Neural crest cell (in vitro differentiated cells): ENCODE results near the gene ZFC3H1. TPM values are rescaled to one million over a fixed set of nuclear protein-coding genes. Genes with fewer than 3 reads are reported as not detected.

Experiments used
- DNase-seq: peaks from one replicate; pipeline ENCODE4 v3.0.0; 2021; ENCODE audit warnings: low read depth, mixed read lengths, low spot score
- H3K27ac Mint-ChIP-seq: one replicate; pipeline ENCODE4 v1.8.0; 2021; ENCODE audit warnings: mild to moderate bottlenecking, mixed read lengths; ENCODE audit not compliant: unreplicated experiment
- H3K27me3 Mint-ChIP-seq: 2 replicates; pipeline ENCODE4 v1.8.0; 2021; ENCODE audit warnings: low read depth, mild to moderate bottlenecking, mixed read lengths
- H3K36me3 Mint-ChIP-seq: 2 replicates; pipeline ENCODE4 v1.8.0; 2021; ENCODE audit warnings: low read depth, mild to moderate bottlenecking, mixed read lengths
- H3K4me1 Mint-ChIP-seq: 2 replicates; pipeline ENCODE4 v1.8.0; 2021; ENCODE audit warnings: mixed read lengths
- H3K4me3 Mint-ChIP-seq: one replicate; pipeline ENCODE4 v1.8.0; 2021; ENCODE audit warnings: mild to moderate bottlenecking, mixed read lengths
- H3K9me3 Mint-ChIP-seq: 2 replicates; pipeline ENCODE4 v1.8.0; 2021; ENCODE audit warnings: mixed read lengths
- CTCF ChIP-seq: fragments of 200-600 bp; sonication (generic); conservative IDR thresholded peaks from 2 replicates; pipeline ENCODE4 v1.5.0; 2021; ENCODE audit warnings: antibody characterized with exemption, mild to moderate bottlenecking
- total RNA-seq: library from RNA; stranded (reverse); gene quantifications from 2 replicates; pipeline ENCODE4 v1.2.1, GENCODE V29; 2021

The ZFC3H1 gene
- total RNA-seq, 1 donor from 2014 or later, result 40.5 TPM

- Mint-ChIP-seq H3K4me3 (peak overlapping the region; percentile 96), H3K36me3 (no peaks in the 10 kb centered on the region), H3K27me3 (no peaks in the 10 kb centered on the region), H3K9me3 (no peaks in the 10 kb centered on the region), H3K4me1 (peaks cover 22% of the 10 kb centered on the region), H3K27ac (peak overlapping the region; percentile 43)
- TF ChIP-seq CTCF, result no peak
- DNase-seq, result no peak
Observed at GRCh38 chr12:71685312-71685906, 21.8 kb upstream of the ZFC3H1 start.

GRCh38 chr12:71684081-71684480, 20.4 kb upstream of the ZFC3H1 start:
- H3K36me3 Mint-ChIP-seq, result no peaks in the 10 kb centered on the region

GRCh38 chr12:71683633-71684032, 20.0 kb upstream of the ZFC3H1 start:
- H3K36me3 Mint-ChIP-seq, result no peaks in the 10 kb centered on the region
- no peaks in the 10 kb centered on the region for H3K9me3 Mint-ChIP-seq
- H3K4me1 Mint-ChIP-seq, result peaks cover 19% of the 10 kb centered on the region
- H3K27me3 Mint-ChIP-seq, result no peaks in the 10 kb centered on the region
- no peak overlapping the region for H3K4me3 Mint-ChIP-seq
- H3K27ac Mint-ChIP-seq, result no peak overlapping the region
- TF ChIP-seq CTCF, result no peak
- no peak for DNase-seq

More at GRCh38 chr12:71684081-71684480, 20.4 kb upstream of the ZFC3H1 start:
- H3K27me3 Mint-ChIP-seq, result no peaks in the 10 kb centered on the region
- H3K27ac Mint-ChIP-seq, result no peak overlapping the region
- H3K9me3 Mint-ChIP-seq, result no peaks in the 10 kb centered on the region
- H3K4me3 Mint-ChIP-seq, result no peak overlapping the region
- no peak for TF ChIP-seq CTCF
- no peak for DNase-seq
- H3K4me1 Mint-ChIP-seq, result peaks cover 19% of the 10 kb centered on the region

- Mint-ChIP-seq H3K27me3 (no peaks in the 10 kb centered on the region), H3K4me1 (peaks cover 8% of the 10 kb centered on the region), H3K27ac (no peak overlapping the region), H3K36me3 (no peaks in the 10 kb centered on the region), H3K9me3 (no peaks in the 10 kb centered on the region), H3K4me3 (no peak overlapping the region)
- no peak for TF ChIP-seq CTCF
- no peak for DNase-seq
Observed at GRCh38 chr12:71682466-71682865, 18.8 kb upstream of the ZFC3H1 start.

GRCh38 chr12:71671816-71672215, 8.2 kb upstream of the ZFC3H1 start:
- H3K36me3 Mint-ChIP-seq, result peaks cover 7% of the 10 kb centered on the region
- no peak for DNase-seq
- H3K4me3 Mint-ChIP-seq, result no peak overlapping the region
- no peaks in the 10 kb centered on the region for H3K27me3 Mint-ChIP-seq
- no peak for TF ChIP-seq CTCF
- no peak overlapping the region for H3K27ac Mint-ChIP-seq
- no peaks in the 10 kb centered on the region for H3K9me3 Mint-ChIP-seq
- peaks cover 6% of the 10 kb centered on the region for H3K4me1 Mint-ChIP-seq
